C4-2B (cell line): ENCODE results near the gene GRN.

Experiments
- ZFX ChIP-seq: fragments of 450-650 bp; IDR thresholded peaks from 2 replicates; pipeline ENCODE4 v1.6.1; 2017
- TF ChIP-seq, protein P1 (sequence below): fragments of 450-650 bp; conservative IDR thresholded peaks from 2 replicates; pipeline ENCODE4 v1.5.1; 2017; ENCODE audit warnings: mild to moderate bottlenecking

DNA sequence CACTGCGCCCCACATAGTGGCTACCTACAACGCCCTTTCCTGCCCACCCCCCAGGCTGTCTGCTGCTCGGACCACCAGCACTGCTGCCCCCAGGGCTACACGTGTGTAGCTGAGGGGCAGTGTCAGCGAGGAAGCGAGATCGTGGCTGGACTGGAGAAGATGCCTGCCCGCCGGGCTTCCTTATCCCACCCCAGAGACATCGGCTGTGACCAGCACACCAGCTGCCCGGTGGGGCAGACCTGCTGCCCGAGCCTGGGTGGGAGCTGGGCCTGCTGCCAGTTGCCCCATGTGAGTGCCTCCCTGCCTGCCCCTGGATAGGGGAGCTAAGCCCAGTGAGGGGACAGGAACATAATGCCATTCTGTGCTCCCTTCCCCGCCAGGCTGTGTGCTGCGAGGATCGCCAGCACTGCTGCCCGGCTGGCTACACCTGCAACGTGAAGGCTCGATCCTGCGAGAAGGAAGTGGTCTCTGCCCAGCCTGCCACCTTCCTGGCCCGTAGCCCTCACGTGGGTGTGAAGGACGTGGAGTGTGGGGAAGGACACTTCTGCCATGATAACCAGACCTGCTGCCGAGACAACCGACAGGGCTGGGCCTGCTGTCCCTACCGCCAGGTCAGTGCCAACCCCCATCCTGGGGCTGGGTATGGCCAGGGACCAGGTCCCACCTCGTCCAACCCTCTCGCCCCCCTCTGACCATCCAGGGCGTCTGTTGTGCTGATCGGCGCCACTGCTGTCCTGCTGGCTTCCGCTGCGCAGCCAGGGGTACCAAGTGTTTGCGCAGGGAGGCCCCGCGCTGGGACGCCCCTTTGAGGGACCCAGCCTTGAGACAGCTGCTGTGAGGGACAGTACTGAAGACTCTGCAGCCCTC lies 7.1 kb downstream of the GRN start:
- TF ChIP-seq, protein P1, sequence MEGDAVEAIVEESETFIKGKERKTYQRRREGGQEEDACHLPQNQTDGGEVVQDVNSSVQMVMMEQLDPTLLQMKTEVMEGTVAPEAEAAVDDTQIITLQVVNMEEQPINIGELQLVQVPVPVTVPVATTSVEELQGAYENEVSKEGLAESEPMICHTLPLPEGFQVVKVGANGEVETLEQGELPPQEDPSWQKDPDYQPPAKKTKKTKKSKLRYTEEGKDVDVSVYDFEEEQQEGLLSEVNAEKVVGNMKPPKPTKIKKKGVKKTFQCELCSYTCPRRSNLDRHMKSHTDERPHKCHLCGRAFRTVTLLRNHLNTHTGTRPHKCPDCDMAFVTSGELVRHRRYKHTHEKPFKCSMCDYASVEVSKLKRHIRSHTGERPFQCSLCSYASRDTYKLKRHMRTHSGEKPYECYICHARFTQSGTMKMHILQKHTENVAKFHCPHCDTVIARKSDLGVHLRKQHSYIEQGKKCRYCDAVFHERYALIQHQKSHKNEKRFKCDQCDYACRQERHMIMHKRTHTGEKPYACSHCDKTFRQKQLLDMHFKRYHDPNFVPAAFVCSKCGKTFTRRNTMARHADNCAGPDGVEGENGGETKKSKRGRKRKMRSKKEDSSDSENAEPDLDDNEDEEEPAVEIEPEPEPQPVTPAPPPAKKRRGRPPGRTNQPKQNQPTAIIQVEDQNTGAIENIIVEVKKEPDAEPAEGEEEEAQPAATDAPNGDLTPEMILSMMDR: no peak
- TF ChIP-seq ZFX: no peak
